Measurements from ENCODE around the gene TMEM186.

DNA sequence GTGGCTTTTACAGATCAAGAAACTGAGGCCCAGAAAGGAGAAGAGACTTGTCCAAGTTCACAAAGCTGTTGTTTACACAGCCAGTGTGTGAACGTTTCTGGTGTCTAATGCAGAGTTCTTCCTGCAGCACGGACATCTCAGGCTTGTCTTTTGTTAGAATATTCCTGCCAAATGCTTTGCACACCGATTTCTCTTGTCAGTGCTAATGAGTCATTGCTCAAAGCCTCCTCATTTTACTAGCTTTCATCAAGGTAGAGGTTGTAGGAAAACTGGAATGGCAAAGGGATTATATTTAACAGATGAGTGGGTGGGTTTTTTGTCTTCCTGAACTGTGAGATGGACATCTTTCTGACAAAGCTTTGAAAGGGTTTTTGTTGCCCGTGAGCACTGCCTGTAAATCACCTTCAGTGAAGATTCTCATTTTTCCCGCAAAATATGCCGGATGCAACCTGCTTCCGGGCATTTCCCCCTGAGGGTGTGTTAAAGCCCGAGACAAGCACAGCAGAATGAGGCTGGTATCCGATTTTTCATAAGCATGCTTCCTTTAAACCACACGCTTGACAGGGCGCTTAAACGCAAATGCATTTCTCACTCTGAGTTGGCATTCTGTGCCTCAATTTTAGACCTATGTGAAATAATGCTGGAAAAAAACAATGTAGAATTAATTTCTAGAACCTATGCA, 14.9 kb upstream of the TMEM186 start:
- TF ChIP-seq, protein P1, sequence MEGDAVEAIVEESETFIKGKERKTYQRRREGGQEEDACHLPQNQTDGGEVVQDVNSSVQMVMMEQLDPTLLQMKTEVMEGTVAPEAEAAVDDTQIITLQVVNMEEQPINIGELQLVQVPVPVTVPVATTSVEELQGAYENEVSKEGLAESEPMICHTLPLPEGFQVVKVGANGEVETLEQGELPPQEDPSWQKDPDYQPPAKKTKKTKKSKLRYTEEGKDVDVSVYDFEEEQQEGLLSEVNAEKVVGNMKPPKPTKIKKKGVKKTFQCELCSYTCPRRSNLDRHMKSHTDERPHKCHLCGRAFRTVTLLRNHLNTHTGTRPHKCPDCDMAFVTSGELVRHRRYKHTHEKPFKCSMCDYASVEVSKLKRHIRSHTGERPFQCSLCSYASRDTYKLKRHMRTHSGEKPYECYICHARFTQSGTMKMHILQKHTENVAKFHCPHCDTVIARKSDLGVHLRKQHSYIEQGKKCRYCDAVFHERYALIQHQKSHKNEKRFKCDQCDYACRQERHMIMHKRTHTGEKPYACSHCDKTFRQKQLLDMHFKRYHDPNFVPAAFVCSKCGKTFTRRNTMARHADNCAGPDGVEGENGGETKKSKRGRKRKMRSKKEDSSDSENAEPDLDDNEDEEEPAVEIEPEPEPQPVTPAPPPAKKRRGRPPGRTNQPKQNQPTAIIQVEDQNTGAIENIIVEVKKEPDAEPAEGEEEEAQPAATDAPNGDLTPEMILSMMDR (conservative IDR thresholded peaks at IDR 0.05; ENCODE audit: low read depth, low read length), result no peak
- TF ChIP-seq POLR2A (IDR thresholded peaks at IDR 0.05; ENCODE audit: low read depth, low read length) (no peak), BHLHE40 (IDR thresholded peaks at IDR 0.05; ENCODE audit: low read depth, low read length) (no peak), MXI1 (IDR thresholded peaks at IDR 0.05; ENCODE audit: borderline replicate concordance, low read depth, low read length) (no peak), SMC3 (IDR thresholded peaks at IDR 0.05; ENCODE audit: low read depth, low read length) (no peak), NFE2L2 (IDR thresholded peaks at IDR 0.05; ENCODE audit: low read depth, low read length) (no peak), MAFK (IDR thresholded peaks at IDR 0.05; ENCODE audit: low read depth, low read length) (no peak), CHD1 (IDR thresholded peaks at IDR 0.05; ENCODE audit: low read depth, low read length) (no peak), RAD21 (IDR thresholded peaks at IDR 0.05; ENCODE audit: low read length) (no peak), RFX5 (IDR thresholded peaks at IDR 0.05; ENCODE audit: low read depth, low read length) (no peak), CEBPB (IDR thresholded peaks at IDR 0.05; ENCODE audit: low read depth, low read length) (no peak), MAZ (IDR thresholded peaks at IDR 0.05; ENCODE audit: borderline replicate concordance, low read depth, low read length) (no peak)
- TF ChIP-seq, protein P2, sequence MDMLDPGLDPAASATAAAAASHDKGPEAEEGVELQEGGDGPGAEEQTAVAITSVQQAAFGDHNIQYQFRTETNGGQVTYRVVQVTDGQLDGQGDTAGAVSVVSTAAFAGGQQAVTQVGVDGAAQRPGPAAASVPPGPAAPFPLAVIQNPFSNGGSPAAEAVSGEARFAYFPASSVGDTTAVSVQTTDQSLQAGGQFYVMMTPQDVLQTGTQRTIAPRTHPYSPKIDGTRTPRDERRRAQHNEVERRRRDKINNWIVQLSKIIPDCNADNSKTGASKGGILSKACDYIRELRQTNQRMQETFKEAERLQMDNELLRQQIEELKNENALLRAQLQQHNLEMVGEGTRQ (IDR thresholded peaks at IDR 0.05; ENCODE audit: low read depth, low read length), result no peak
